ENCODE measurements around the gene TRIM28. TPM values are rescaled to one million over a fixed set of nuclear protein-coding genes. Genes with fewer than 3 reads are reported as not detected.
"Not testable (repeated sequence)": the region's sequence is repeated elsewhere in the genome, so short reads cannot be mapped to it uniquely, and the experiment has no call there.

Gene TRIM28
- polyA plus RNA-seq, 4 donors = 677 to 796 (median 712) TPM

GRCh38 chr19:58572818-58573657 lies 29.2 kb downstream of the TRIM28 start, which contains the start of gene MZF1:
TSS of gene MZF1 (minus strand) at chr19:58573335. CDS start at chr19:58571389, 1,946 bp downstream.
- peak; percentile 97 to 100 (median 100) for DNase-seq (ENCODE audit: low read depth in 4 of 4, low spot score in 3 of 4)

- DNase-seq (ENCODE audit: low read depth in 4 of 4, low spot score in 3 of 4) = no peak
Measured at GRCh38 chr19:58573658-58574164, 29.8 kb downstream of the TRIM28 start.

- DNase-seq (ENCODE audit: low read depth in 4 of 4, low spot score in 3 of 4) = peak; percentile 84 to 88 (median 86)
Measured at GRCh38 chr19:58575183-58576041, 31.5 kb downstream of the TRIM28 start.

GRCh38 chr19:58577581-58577980 lies 33.7 kb downstream of the TRIM28 start:
- DNase-seq (ENCODE audit: low read depth in 4 of 4, low spot score in 3 of 4) = not testable (repeated sequence)

- no peak for DNase-seq (ENCODE audit: low read depth in 4 of 4, low spot score in 3 of 4)
Measured at GRCh38 chr19:58578012-58578925, 34.4 kb downstream of the TRIM28 start.

GRCh38 chr19:58579473-58580142 lies 35.7 kb downstream of the TRIM28 start:
- no peak for DNase-seq (ENCODE audit: low read depth in 4 of 4, low spot score in 3 of 4)

- peak in 2 of 4 donors; percentile 71 to 76 for DNase-seq (ENCODE audit: low read depth in 4 of 4, low spot score in 3 of 4)
Measured at GRCh38 chr19:58581227-58582141, 37.6 kb downstream of the TRIM28 start.

- no peak for DNase-seq (ENCODE audit: low read depth in 4 of 4, low spot score in 3 of 4)
Measured at GRCh38 chr19:58582985-58583384, 39.1 kb downstream of the TRIM28 start.

- no peak for DNase-seq (ENCODE audit: low read depth in 4 of 4, low spot score in 3 of 4)
Measured at GRCh38 chr19:58584498-58585441, 40.9 kb downstream of the TRIM28 start.

- DNase-seq (ENCODE audit: low read depth in 4 of 4, low spot score in 3 of 4) = no peak
Measured at GRCh38 chr19:58585442-58586132, 41.7 kb downstream of the TRIM28 start.

GRCh38 chr19:58586133-58586765 lies 42.4 kb downstream of the TRIM28 start:
- DNase-seq (ENCODE audit: low read depth in 4 of 4, low spot score in 3 of 4) = no peak

Other genes with a start within 250 kb of the TRIM28 start
- gene ERVK3-1, start 238.7 kb upstream of the TRIM28 start, polyA plus RNA-seq (ENCODE audit: insufficient read length in 4 of 4) = 10 to 100 TPM; 46.2 to 51.0 (median 49.4) TPM
- gene ZSCAN22, start 217.1 kb upstream of the TRIM28 start, polyA plus RNA-seq (ENCODE audit: insufficient read length in 4 of 4) = 1 to 10 TPM; 3.4 to 3.8 (median 3.5) TPM
- gene A1BG, start 190.6 kb upstream of the TRIM28 start, polyA plus RNA-seq (ENCODE audit: insufficient read length in 4 of 4) = 1 to 10 TPM in 1 of 4 donors, under 1 TPM in 3; 0.39 to 2.7 (median 0.93) TPM
- gene ZNF497, start 181.3 kb upstream of the TRIM28 start, polyA plus RNA-seq (ENCODE audit: insufficient read length in 4 of 4) = 1 to 10 TPM; 3.3 to 5.7 (median 3.9) TPM
- 1 to 10 TPM; 2.1 to 5.3 (median 2.8) TPM for gene ZNF837, start 163.0 kb upstream of the TRIM28 start, polyA plus RNA-seq (ENCODE audit: insufficient read length in 4 of 4)
- 1,000 to 10,000 TPM in 1 of 4 donors, 100 to 1,000 TPM in 3; 816 to 1,178 (median 906) TPM for gene RPS5, start 156.8 kb upstream of the TRIM28 start, polyA plus RNA-seq (ENCODE audit: insufficient read length in 4 of 4)
- under 1 TPM in 1 of 4 donors, not detected in 3; 0.10 TPM for gene RNF225, start 148.4 kb upstream of the TRIM28 start, polyA plus RNA-seq (ENCODE audit: insufficient read length in 4 of 4)
- gene ZNF584, start 135.4 kb upstream of the TRIM28 start, polyA plus RNA-seq (ENCODE audit: insufficient read length in 4 of 4) = 10 to 100 TPM; 12.3 to 14.6 (median 13.6) TPM
- 10 to 100 TPM; 11.9 to 16.2 (median 15.2) TPM for gene ZNF132, start 103.9 kb upstream of the TRIM28 start, polyA plus RNA-seq (ENCODE audit: insufficient read length in 4 of 4)
- 1 to 10 TPM; 4.7 to 6.2 (median 5.3) TPM for gene ZNF324B, start 92.4 kb upstream of the TRIM28 start, polyA plus RNA-seq (ENCODE audit: insufficient read length in 4 of 4)
- gene ZNF324, start 77.0 kb upstream of the TRIM28 start, polyA plus RNA-seq (ENCODE audit: insufficient read length in 4 of 4) = 10 to 100 TPM in 2 of 4 donors, 1 to 10 TPM in 2; 8.6 to 11.4 (median 9.8) TPM
- 10 to 100 TPM; 14.4 to 19.0 (median 15.5) TPM for gene ZNF446, start 67.7 kb upstream of the TRIM28 start, polyA plus RNA-seq (ENCODE audit: insufficient read length in 4 of 4)
- 10 to 100 TPM in 2 of 4 donors, 1 to 10 TPM in 2; 8.6 to 12.3 (median 10.2) TPM for gene SLC27A5, start 32.1 kb upstream of the TRIM28 start, polyA plus RNA-seq (ENCODE audit: insufficient read length in 4 of 4)
- 10 to 100 TPM in 3 of 4 donors, 1 to 10 TPM in 1; 9.4 to 16.7 (median 11.4) TPM for gene ZBTB45, start 24.3 kb upstream of the TRIM28 start, polyA plus RNA-seq (ENCODE audit: insufficient read length in 4 of 4)
- gene CHMP2A, start 11.0 kb downstream of the TRIM28 start, polyA plus RNA-seq (ENCODE audit: insufficient read length in 4 of 4) = 100 to 1,000 TPM; 113 to 135 (median 118) TPM
- 100 to 1,000 TPM in 2 of 4 donors, 10 to 100 TPM in 2; 86.2 to 101 (median 94.1) TPM for gene UBE2M, start 14.5 kb downstream of the TRIM28 start, polyA plus RNA-seq (ENCODE audit: insufficient read length in 4 of 4)
- gene MZF1, start 29.3 kb downstream of the TRIM28 start, polyA plus RNA-seq (ENCODE audit: insufficient read length in 4 of 4) = 10 to 100 TPM; 28.3 to 37.3 (median 32.0) TPM